HAP-1 (cell line): ENCODE measurements around the gene EFHC1.

Experiments used
- DNase-seq, 2 experiments: peaks; one replicate each; pipeline ENCODE4 v3.0.0-alpha.2; 2016 to 2020; ENCODE audit warnings: low spot score in 2 of 2
- H3K27me3 ChIP-seq: fragments of 250-450 bp; sonication (Bioruptor Pico); 2 replicates; pipeline ENCODE4 v1.5.1; 2020; ENCODE audit warnings: low read depth, mild to moderate bottlenecking, moderate library complexity
- H3K36me3 ChIP-seq: fragments of 250-450 bp; sonication (Bioruptor Pico); replicated peaks from 2 replicates; pipeline ENCODE4 v1.5.1; 2020; ENCODE audit warnings: mild to moderate bottlenecking
- H3K4me1 ChIP-seq: fragments of 250-450 bp; sonication (Bioruptor Pico); 2 replicates; pipeline ENCODE4 v1.5.1; 2020; ENCODE audit warnings: mild to moderate bottlenecking
- H3K4me3 ChIP-seq: fragments of 250-450 bp; sonication (Bioruptor Pico); 2 replicates; pipeline ENCODE4 v1.5.1; 2020; ENCODE audit warnings: mild to moderate bottlenecking, moderate library complexity
- H3K9me3 ChIP-seq: fragments of 250-450 bp; sonication (Bioruptor Pico); 2 replicates; pipeline ENCODE4 v1.5.1; 2020; ENCODE audit warnings: mild to moderate bottlenecking, moderate library complexity
- in situ Hi-C: fragments of 300-500 bp; cut with MboI; formaldehyde crosslinking; loops from 3 replicates; pipeline ENCODE4 v1.14.3; 2020; ENCODE audit warnings: low sequenced_read_pairs, inconsistent platforms, mixed read lengths

EFHC1 gene

DNA sequence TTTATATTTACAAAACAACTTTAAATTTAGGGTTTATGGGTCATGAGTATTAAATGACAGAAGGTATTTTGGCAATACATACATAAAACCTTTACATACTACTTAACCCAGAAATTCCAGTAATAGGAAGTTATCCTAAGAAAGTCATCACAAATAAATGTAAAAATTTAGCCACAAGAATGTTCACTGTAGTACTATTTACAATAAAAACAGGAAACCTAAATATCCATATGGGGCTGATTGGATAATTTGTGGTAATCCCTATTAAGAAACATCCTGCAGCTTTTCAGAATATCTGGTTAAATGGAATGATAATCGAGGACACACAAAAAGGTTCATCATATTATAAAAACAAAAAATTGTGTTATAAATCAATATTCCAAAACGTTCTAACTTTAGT lies 112.3 kb downstream of the EFHC1 start:
- Histone ChIP-seq H3K4me1 (no peaks in the 10 kb centered on the region), H3K4me3 (no peak overlapping the region), H3K36me3 (no peaks in the 10 kb centered on the region), H3K27me3 (no peaks in the 10 kb centered on the region), H3K9me3 (no peaks in the 10 kb centered on the region)
- no peak for DNase-seq
- in situ Hi-C loops, result no loop called here

DNA sequence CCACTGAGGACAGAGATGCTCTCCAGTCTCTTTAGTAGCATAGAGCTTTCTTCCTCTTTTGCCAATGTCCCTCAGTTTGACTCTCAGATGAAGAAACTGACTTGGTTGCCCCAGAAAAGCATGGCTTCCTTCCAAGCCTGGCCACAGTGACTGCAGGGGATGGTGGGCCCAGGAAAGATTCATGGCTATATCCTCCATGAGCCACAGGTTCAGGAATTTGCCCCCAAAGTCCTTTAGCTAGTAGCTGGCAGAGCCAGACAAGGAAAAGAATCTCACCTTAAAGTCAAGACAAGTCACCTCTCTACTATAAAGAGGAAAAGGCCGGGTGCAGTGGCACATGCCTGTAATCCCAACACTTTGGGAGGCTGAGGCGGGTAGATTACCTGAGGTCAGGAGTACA lies 113.3 kb downstream of the EFHC1 start:
- H3K9me3 ChIP-seq, result no peaks in the 10 kb centered on the region
- no peaks in the 10 kb centered on the region for H3K4me1 ChIP-seq
- no peaks in the 10 kb centered on the region for H3K36me3 ChIP-seq
- no peak overlapping the region for H3K4me3 ChIP-seq
- in situ Hi-C loops, result no loop called here
- H3K27me3 ChIP-seq, result no peaks in the 10 kb centered on the region
- DNase-seq, result no peak

DNA sequence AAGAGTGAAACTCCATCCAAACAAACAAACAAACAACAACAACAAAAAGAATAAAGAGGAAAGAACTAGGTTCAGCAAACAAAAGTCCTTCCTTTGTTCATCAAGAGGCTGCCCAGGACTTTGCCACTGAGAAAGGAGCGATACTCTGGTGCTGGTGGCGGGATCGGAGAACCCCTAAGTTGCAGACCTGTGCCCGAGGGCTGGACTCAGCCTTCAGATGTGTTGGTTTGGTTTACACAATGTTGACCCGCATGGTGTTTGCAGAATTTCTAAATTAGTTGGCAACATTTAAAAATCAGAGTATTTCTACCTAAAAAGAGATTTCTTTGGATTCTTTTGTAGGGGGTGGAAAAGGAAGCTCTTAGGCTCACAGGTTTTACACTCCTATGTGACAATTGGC lies 114.2 kb downstream of the EFHC1 start:
- DNase-seq, result no peak
- in situ Hi-C loops, result no loop called here
- Histone ChIP-seq H3K9me3 (no peaks in the 10 kb centered on the region), H3K4me1 (no peaks in the 10 kb centered on the region), H3K27me3 (no peaks in the 10 kb centered on the region), H3K4me3 (no peak overlapping the region), H3K36me3 (no peaks in the 10 kb centered on the region)

DNA sequence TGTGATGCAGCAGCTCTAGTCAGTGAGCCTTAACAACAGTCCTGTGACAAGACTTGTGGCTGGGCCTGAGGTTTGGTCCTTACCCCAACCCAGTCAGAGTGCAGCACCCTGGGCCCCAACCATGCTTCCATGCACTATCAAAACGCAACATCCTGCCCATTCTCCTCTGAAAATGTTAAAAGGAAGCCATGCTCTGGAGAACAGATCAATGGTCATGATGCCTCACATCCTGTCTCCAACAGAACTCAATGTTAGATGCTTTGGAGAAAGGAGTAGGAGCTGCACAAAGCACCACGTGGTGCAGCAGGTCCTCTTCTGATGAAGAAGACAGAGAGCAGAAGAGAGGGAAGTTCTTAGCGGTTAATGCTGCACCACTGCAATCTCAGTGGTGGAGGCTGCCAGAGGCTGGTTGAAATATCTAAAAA lies 114.8 kb downstream of the EFHC1 start:
- Histone ChIP-seq H3K4me3 (no peak overlapping the region), H3K36me3 (no peaks in the 10 kb centered on the region), H3K4me1 (no peaks in the 10 kb centered on the region), H3K9me3 (no peaks in the 10 kb centered on the region), H3K27me3 (no peaks in the 10 kb centered on the region)
- in situ Hi-C loops, result no loop called here
- DNase-seq, result no peak

DNA sequence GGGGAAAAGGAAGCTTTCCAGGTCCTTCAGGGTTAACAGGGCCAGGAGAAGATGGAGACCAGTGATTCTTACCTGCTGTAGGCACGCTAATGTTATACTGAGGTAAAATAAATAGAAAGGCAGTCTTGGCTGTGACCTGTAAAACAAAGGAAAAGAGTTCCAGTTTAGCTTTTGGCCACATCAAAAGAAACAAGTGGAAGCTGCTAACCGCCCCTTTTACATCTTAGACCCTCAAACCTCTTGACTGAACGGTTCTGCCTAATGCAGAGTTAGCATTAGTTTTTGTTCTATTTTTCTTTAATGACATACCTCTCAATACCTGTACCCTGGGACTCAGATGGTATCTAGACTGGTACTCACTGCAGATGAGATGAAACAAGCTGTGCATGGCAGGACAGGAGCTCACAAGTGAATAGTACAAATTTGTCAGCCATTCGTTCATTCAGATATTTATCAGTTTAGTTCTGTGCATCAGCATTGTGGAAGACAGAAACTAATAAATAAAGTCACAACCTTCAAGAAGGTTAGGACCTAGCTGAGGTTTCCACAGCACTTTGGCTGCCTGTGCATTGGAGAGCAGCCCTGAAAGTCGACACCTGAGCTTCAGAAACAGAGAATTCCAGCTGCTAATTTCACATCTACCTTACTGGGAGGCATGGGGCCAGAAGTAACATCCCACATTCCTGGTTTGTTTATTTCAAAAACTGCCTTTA lies 115.7 kb downstream of the EFHC1 start:
- Histone ChIP-seq H3K4me1 (no peaks in the 10 kb centered on the region), H3K36me3 (no peaks in the 10 kb centered on the region), H3K9me3 (no peaks in the 10 kb centered on the region), H3K4me3 (no peak overlapping the region), H3K27me3 (no peaks in the 10 kb centered on the region)
- DNase-seq, result no peak
- in situ Hi-C loops, result no loop called here

DNA sequence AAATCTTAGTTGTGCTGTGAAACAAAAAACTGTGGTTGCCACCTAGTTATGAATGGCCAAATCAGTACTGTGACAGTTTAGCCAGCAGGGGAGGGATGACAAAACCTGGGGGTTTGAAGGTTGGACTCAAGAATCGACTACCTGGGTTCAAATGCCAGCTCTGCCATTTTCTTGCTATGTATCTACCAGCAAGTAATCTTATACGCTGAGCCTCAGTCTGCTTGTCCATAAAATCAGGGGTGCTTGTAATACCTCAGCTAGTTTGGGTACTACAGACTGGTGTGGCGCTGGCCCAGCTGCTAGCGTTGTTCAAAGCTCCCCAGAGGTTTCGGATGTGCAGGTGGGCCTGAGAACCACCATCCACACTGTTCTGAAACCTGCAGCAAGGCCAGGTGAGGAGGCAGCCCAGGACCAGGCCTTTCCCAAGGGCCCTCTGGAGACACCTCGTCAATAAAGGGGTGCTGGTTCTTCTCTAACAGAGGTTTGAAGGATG lies 116.3 kb downstream of the EFHC1 start:
- Histone ChIP-seq H3K27me3 (no peaks in the 10 kb centered on the region), H3K9me3 (no peaks in the 10 kb centered on the region), H3K4me3 (no peak overlapping the region), H3K4me1 (no peaks in the 10 kb centered on the region), H3K36me3 (no peaks in the 10 kb centered on the region)
- no peak for DNase-seq
- in situ Hi-C loops, result no loop called here

DNA sequence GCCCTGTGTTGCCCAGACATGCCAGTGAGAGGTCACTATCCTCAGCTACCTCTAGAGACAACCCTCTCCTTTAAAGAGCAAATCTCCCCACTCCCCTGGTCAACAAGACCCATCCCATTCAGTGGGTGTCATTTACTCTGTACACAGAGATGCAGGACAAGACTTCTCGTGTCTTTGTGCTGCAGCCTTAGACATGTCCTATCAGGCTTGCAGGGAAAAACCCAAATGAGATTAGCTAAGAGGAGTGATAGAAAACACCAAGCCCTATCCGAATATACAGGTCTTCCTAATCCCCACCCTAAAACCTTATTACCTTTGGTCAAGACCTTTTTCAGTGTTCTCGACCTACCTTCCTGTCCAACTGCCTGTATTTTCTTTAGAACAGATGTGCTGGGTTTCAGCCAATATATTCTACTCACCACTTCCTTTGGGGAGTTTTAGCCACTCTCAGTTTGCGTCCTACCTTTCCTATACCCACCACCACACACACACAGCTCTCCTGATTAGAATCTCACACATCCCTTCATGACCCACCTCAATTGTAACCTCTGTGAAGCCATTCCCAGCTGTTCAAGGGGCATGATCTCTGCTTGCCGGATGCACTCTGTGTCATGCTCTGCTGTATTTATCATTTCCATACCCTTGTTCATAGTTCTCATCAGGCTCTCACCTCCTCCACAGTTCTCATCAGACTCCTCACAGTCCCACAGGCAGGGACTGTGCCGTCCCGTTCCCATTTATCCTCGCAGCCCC lies 117.0 kb downstream of the EFHC1 start:
- H3K4me3 ChIP-seq, result no peak overlapping the region
- no peaks in the 10 kb centered on the region for H3K9me3 ChIP-seq
- in situ Hi-C loops, result no loop called here
- no peaks in the 10 kb centered on the region for H3K27me3 ChIP-seq
- DNase-seq, result no peak
- no peaks in the 10 kb centered on the region for H3K4me1 ChIP-seq
- no peaks in the 10 kb centered on the region for H3K36me3 ChIP-seq

DNA sequence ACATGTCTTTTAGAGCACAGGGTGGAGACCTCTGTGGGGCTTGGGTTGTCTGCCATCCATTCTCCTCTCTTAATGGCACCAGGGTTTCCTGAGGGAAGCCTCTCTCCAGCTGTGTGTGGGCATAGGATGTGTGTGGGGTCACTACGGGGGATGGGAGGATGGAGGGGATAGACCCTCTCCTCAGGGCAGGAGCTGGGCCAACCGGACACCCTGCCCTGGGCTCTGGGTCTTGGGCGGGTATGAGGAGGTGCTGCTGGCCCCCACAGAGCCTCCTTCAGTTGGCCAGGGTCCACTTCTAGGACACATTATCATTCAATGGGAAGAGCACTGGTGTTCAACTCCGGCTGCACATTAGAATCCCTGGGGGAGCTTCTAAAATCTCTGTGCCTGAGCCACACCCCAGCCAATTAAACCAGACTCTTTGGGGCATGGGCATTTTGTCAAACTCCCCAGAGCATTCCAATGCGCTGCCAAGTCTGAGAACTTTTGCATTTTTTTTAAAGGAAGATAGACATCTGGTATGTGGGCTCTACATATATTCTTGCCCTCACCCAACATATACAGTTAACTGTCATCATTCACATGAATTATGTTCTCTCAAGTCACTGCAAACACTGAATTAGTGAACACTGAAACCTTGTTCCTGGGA lies 118.2 kb downstream of the EFHC1 start:
- Histone ChIP-seq H3K36me3 (no peaks in the 10 kb centered on the region), H3K4me3 (no peak overlapping the region), H3K4me1 (no peaks in the 10 kb centered on the region)

DNA sequence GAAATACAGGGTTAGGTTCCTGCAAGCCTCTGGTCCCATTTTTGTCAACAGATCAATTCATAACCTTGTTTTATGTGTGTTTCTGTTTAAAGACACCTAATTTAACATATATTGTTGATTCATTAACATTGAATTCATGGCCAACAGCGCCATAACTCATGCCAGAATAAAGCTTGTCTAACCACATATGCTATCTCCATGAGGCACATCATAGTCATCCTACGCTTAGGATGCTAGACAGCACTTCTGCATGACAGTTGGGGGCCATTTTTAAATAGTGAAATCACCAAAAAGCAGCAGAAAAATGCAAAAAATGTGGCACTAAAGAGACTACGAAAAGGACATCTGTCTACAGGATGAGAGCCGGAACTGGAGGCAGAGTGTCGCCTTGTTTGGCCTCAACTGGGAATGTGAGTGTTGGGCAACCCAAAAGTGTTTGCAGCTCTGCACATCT lies 118.8 kb downstream of the EFHC1 start:
- no peak overlapping the region for H3K4me3 ChIP-seq
- no peaks in the 10 kb centered on the region for H3K9me3 ChIP-seq
- no peak for DNase-seq
- no peaks in the 10 kb centered on the region for H3K4me1 ChIP-seq
- H3K36me3 ChIP-seq, result no peaks in the 10 kb centered on the region
- in situ Hi-C loops, result no loop called here
- H3K27me3 ChIP-seq, result no peaks in the 10 kb centered on the region

More for the DNA sequence above, 118.2 kb downstream of the EFHC1 start:
- Histone ChIP-seq H3K27me3 (no peaks in the 10 kb centered on the region), H3K9me3 (no peaks in the 10 kb centered on the region)
- DNase-seq, result no peak
- in situ Hi-C loops, result no loop called here

DNA sequence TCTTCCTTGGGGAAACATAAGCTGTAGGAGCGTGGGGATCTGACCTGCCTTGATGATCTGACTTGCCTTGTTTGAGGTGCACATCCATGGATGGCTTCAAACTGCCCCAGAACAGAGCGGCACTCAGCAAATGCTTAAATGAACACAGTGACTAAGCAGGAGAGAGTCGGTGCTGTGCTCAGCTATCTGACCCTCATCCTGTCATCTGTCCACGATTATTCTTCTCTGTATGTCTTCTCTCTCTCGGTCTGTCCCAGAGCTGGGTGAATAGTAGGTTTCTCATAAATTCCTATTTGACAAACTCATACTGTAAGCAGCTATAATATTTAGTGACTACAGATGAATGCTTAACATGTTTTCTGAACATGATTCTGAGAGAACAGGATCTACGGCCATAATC lies 119.5 kb downstream of the EFHC1 start:
- Histone ChIP-seq H3K4me1 (no peaks in the 10 kb centered on the region), H3K4me3 (no peak overlapping the region), H3K36me3 (no peaks in the 10 kb centered on the region), H3K9me3 (no peaks in the 10 kb centered on the region), H3K27me3 (no peaks in the 10 kb centered on the region)
- in situ Hi-C loops, result no loop called here
- DNase-seq, result no peak

DNA sequence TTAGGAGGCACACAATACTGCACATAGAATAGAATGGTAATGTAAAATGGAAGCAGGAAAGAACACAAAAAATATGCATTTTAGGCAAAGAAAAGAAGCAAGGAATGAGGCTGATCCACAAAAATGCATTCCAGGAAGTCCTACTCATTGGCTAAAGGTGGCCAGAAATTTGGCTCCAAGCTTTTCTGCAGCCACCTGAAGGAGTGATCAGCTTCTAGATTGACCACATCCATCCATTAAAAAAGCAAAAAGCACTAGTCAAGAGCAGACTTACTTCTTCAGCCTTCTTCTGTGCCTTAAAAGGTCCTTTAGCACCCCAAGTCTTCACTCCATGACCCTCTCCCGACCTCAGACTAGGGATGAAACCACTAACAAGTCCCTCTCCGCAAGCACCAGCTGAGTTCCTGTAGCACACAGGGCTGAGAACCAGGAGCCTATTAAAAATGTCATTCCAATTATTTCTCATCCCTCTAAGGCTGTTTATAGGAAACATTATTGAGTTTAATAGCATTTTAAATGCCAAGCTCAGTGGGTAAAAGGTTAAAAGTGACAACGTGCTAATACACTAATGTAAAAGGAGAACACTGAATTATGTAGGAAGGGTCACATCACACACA lies 120.3 kb downstream of the EFHC1 start:
- H3K4me3 ChIP-seq, result no peak overlapping the region
- no peaks in the 10 kb centered on the region for H3K36me3 ChIP-seq
- H3K9me3 ChIP-seq, result no peaks in the 10 kb centered on the region
- no peak for DNase-seq
- in situ Hi-C loops, result no loop called here
- H3K4me1 ChIP-seq, result no peaks in the 10 kb centered on the region
- no peaks in the 10 kb centered on the region for H3K27me3 ChIP-seq

DNA sequence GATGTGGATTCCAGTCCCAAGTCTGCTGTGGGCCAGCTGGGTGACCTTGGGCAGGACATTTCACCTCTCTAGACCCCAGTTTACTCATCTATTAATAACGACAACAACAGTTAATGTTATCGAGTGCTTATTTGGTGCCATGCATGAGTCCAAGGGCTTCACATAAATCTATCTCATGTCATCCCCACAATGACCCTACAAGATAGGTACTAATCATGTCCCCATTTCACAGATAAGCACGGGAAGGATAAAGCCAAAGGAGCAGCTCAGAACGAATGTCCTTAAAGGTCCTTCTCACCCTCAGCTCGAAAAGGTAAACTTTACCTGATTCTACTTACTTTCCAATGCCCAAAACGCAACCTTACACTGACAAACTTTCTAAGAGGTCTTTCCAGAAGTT lies 121.0 kb downstream of the EFHC1 start:
- H3K36me3 ChIP-seq, result no peaks in the 10 kb centered on the region
- no peaks in the 10 kb centered on the region for H3K27me3 ChIP-seq
- H3K9me3 ChIP-seq, result no peaks in the 10 kb centered on the region
- no peak overlapping the region for H3K4me3 ChIP-seq
- no peak for DNase-seq
- no peaks in the 10 kb centered on the region for H3K4me1 ChIP-seq
- in situ Hi-C loops, result no loop called here

DNA sequence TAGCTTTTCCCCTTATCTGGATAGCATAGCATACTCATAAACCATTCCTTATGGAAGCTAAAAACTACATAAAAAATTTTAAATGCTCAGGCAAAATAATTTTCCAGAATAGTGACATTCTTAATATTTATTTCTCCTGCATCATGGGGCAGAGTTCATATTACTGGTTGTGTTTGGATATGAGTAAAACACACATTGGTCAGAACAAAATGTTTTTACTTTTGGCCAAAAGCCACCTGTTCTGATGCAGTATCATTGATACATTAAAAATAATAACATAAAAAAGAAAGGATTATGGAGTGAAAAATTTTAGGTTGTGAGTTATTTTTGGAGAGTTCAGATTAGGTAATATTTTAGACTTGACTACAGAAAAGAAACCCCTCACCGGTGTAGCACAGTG lies 123.1 kb downstream of the EFHC1 start:
- Histone ChIP-seq H3K36me3 (no peaks in the 10 kb centered on the region), H3K4me3 (no peak overlapping the region), H3K4me1 (no peaks in the 10 kb centered on the region), H3K9me3 (no peaks in the 10 kb centered on the region), H3K27me3 (no peaks in the 10 kb centered on the region)
- in situ Hi-C loops, result no loop called here
- DNase-seq, result no peak
